Skeletal muscle cell (primary cell): ENCODE data around the gene PROS1.
"Not testable (repeated sequence)": the region's sequence is repeated elsewhere in the genome, so short reads cannot be mapped to it uniquely, and the experiment has no call there.

Experiments
- DNase-seq: peaks from one replicate; pipeline ENCODE4 v3.0.0-alpha.2; 2010; ENCODE audit warnings: low read depth
- H3K4me3 ChIP-seq: 2 replicates; pipeline ENCODE4 v1.5.1; 2011; ENCODE audit warnings: low read depth, mild to moderate bottlenecking, control low read depth, low read length, moderate library complexity

The PROS1 gene

DNA sequence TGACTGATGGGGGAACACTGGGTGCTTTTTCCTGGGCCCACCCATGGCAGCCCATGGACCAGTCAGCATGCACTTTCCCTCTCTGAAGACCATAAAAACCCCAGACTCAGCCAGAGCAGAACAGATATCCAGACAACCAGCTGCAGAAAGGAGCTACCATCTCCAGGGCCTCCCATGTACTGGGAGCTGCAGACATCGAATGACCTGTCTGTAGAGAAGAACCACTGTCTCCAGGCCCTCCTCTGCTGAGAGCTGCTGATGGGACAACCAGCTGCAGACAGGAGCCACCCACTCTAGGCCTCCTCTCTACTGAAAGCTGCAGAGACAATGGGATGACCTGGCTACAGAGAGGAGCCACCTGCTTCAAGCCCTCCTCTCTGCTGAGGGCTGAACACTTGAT lies 66.6 kb downstream of the PROS1 start:
- DNase-seq = no peak
- no peak overlapping the region for H3K4me3 ChIP-seq

DNA sequence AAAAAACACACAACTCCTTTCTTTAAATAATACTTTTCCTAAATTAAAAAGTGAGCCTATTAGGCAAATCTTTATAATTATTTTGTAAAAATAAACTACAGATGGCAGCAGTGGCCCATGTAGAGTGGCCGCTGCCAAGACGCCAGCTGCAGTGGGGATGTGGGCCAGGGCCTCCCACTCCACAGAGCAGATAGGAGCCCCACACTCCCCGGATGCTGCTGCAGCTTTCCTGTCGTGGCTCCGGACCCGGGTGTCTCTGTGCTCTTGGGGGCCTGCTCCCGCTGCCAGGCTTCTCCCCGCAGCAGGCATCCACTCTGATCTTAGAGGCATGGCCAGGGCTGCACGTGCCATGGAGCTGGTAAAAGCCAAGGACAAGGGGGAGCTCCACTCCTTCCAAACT lies 67.5 kb downstream of the PROS1 start:
- no peak overlapping the region for H3K4me3 ChIP-seq
- no peak for DNase-seq

DNA sequence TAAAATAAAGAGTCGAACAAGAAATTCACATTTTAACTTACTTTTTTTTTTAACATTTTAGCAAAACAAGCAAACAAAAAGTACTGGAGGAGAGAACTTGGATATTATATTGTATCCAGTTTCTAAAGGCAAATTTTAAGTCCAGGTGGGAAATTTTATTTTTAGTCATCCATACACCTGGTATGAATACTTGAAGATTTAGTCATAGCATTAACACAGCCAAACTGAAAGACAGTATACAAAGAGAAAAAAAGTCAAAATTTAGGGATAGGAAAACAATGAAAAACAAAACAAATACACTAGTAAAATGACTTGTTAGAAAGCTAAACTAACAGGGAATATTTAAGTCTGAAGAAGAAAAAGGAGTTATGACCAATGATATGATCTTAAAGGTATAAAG lies 69.1 kb downstream of the PROS1 start:
- DNase-seq = no peak
- H3K4me3 ChIP-seq = no peak overlapping the region

DNA sequence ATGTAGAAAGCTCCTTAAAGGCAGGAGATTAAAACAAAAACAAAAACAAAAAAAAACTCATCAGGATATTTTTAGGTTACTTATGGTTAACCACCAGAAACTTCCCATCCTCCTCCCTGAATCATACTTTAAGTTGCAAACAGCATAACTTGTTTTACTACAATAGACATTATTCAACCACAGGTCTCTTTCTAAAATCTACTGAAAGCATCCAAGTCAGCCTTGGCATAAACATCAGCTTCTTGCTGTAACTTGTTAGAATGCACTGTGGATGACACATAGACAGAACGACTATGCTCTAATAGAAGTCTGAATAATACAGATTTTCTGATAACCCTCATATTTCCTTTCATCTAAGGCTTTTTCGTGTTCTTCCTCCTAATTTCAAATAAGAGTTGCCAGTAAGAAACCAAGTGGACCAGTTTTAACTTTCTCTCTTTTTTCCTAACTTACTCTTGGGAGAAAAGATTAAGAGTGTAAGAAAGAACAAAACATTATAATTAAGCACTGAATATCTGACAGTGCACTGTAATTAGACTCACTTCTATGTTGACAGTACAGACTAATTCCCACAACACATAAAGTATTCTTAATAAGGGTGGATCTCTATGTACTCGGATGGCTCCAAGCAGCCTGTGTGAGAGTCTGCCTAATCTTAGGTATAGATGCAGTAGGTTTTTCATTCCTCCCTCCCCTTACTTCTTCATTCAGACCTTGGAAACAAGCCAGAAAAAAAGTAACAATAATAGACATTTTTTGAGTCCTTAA lies 95.3 kb downstream of the PROS1 start:
- H3K4me3 ChIP-seq = not testable (repeated sequence)
- peak; percentile 1 for DNase-seq

DNA sequence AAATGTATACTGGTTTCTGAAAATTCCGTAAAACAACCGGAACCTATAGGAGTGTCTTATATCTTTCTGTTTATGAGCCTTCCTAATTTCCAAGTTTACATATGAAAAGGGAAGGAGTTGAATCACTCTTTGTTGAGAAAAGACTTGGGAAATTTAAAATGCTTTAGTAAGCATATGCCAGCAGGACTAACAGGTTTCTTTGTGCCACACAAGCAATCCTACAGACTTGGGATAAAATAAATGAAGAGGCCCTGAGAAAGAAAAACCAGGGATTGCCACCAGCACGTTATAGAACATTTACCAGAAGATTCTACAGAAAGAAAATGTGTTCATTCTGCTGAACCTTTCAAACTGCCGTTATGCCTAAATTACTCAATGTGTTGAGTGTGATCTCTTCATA lies 96.3 kb downstream of the PROS1 start:
- not testable (repeated sequence) for H3K4me3 ChIP-seq, DNase-seq

DNA sequence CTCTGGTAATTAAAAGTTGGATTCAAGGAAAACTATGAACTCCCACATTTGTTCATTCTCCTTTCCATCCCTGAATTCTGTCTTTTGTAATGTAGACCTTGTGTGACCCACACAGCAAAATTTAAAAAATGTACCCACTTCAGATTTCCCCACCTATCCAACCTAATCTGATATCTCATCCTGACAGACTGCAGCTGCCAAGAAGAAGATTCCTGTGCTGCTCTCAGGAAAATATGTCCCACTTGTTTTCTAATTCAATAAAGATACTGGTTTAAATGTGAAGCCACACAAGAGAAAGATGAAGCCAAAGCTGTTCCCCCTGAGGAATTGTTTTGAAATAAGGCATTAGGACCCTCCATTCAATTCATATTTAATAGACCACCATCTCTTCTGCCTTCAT lies 100.3 kb downstream of the PROS1 start:
- H3K4me3 ChIP-seq, DNase-seq: not testable (repeated sequence)

DNA sequence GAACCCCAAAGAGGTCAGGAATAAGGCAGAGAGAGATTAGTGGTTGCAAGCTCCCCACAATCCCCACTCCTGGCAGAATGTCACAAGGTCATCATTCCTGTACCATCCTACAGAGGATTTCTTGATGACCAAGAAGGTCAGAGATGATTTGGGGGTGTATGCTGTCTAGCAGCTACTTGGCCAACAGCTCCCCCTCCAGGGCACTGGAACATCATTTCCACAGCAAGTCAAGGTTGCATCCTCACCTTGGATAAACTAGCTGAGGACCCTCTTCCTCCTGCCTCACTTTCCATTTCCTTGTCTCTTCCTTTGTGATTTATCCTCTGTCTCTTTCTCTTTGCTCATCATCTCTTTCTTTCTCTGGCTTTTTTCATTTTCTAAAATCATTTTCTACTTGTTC lies 106.3 kb downstream of the PROS1 start:
- no peak for DNase-seq
- H3K4me3 ChIP-seq = no peak overlapping the region

DNA sequence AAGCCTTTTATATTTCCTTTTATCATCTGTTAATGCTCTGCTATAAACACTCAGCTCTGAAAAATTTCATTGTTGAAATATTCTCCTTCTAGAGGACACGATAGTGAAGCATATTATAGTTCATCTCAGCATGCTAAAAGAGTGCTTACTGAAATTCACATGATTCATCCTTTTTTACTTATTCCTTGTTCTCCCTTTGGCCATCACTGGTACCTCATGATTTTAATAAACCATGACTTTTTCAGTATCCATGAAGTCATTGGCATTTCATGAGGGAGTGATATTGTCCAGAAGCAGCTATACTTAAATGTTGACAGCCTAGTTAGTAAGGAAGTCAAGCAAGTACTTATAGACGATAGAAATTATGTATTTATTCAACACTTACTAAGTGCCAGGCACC lies 112.7 kb downstream of the PROS1 start:
- DNase-seq = no peak
- H3K4me3 ChIP-seq = no peak overlapping the region

DNA sequence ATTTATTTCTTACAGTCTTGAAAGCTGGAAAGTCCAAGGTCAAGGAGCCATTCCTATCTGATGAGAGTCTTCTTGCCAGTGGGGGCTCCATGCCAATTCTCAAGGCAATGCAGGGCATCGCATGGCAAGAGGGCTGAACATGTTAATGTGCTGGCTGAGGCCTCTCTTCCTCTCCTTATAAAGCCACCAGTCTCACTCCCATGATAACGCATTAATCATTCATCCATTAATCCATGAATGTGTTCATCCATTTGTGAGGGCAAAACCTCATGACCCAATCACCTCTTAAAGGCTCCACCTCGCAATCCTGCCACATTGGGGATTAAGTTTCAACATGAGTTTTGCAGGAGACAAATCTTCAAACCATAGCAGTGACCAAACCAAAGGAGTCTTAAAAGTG lies 118.3 kb downstream of the PROS1 start:
- DNase-seq = no peak
- H3K4me3 ChIP-seq = no peak overlapping the region

DNA sequence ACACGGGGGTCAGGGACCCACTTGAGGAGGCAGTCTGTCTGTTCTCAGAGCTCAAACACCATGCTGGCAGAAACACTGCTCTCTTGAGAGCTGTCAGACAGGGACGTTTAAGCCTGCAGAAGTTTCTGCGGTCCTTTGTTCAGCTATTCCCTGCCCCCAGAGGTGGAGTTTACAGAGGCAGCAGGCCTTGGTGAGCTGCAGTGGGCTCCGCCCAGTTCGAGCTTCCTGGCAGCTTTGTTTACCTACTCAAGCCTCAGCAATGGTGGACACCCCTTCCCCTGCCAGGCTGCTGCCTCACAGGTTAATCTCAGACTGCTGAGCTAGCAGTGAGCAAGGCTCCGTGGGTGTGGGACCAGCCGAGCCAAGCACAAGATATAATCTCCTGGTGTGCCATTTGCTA lies 121.5 kb downstream of the PROS1 start:
- not testable (repeated sequence) for DNase-seq, H3K4me3 ChIP-seq

DNA sequence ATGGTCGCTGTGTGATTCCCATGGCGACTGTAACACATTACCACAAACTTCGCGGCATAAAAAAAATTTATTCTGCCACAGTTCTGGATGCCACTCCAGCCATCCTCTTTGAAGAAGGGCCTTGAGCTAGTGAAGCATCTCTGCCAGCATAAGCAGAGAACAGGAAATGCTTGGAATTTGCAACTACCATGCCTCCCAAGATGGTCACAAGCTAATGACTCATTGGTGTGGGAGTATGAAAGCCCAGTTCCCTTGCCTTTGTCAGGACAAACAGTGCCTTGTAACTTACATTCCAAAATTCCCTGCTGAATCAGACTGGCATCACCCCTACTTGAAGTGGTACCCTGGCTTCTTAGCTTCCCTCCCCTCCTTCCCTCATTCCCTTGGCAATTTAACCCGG lies 129.7 kb downstream of the PROS1 start:
- H3K4me3 ChIP-seq = no peak overlapping the region
- DNase-seq = peak; percentile 79

DNA sequence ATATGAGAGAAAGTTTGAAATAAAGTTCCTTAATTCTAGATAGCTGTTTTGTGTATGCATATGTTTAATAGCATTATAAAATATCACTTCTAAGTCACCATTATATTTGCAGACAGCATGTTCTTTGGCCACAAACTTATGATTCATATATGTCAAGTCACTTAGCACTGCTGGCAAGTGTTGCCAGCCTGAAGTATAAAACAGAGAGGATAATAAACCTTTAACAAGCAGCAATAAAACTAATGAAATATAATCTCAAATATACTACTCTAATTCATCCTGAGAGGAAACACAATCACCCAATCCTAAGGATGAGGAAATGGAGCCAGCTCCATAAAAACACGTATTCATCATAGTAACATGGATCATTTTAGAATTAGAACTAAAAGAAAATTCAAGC lies 134.5 kb downstream of the PROS1 start:
- DNase-seq = not testable (repeated sequence)

More for the DNA sequence above, 134.5 kb downstream of the PROS1 start:
- H3K4me3 ChIP-seq = not testable (repeated sequence)
